ENCODE measurements around the gene DENND5B.

The DENND5B gene

GRCh38 chr12:31368666-31369361 is 222.1 kb downstream of the DENND5B start:
- no peak for DNase-seq

GRCh38 chr12:31366104-31366621 is 224.8 kb downstream of the DENND5B start:
- no peak for DNase-seq

GRCh38 chr12:31363831-31364230 is 227.1 kb downstream of the DENND5B start:
- no peak for DNase-seq

GRCh38 chr12:31363416-31363809 is 227.5 kb downstream of the DENND5B start:
- no peak for DNase-seq

- DNase-seq: peak; percentile 6
These were observed 228.0 kb downstream of the DENND5B start for GRCh38 chr12:31362759-31363415.

- no peak for DNase-seq
These were observed 228.7 kb downstream of the DENND5B start for GRCh38 chr12:31362115-31362758.

GRCh38 chr12:31361730-31362114 is 229.2 kb downstream of the DENND5B start:
- DNase-seq: no peak

GRCh38 chr12:31355747-31356107 is 235.2 kb downstream of the DENND5B start:
- DNase-seq: no peak

- DNase-seq: no peak
These were observed 236.9 kb downstream of the DENND5B start for GRCh38 chr12:31353750-31354708.

GRCh38 chr12:31346267-31346666 is 244.7 kb downstream of the DENND5B start:
- no peak for DNase-seq

- DNase-seq: no peak
These were observed 247.8 kb downstream of the DENND5B start for GRCh38 chr12:31343139-31343538.

GRCh38 chr12:31342286-31342685 is 248.7 kb downstream of the DENND5B start:
- DNase-seq: no peak

- no peak for DNase-seq
These were observed 250.9 kb downstream of the DENND5B start for GRCh38 chr12:31339831-31340622.

GRCh38 chr12:31337952-31338351 is 253.0 kb downstream of the DENND5B start:
- DNase-seq: no peak

All from CD4-positive, alpha-beta T cell treated with Interleukin-6 for 4 hours (primary cell).